GM21447 (cell line): ENCODE data around the gene YTHDF2.

ENCODE experiments used
- ATAC-seq: cut with Tn5 transposase; IDR thresholded peaks from one replicate; pipeline ENCODE4 v1.9.1; 2021; ENCODE audit not compliant: unreplicated experiment

YTHDF2 gene

DNA sequence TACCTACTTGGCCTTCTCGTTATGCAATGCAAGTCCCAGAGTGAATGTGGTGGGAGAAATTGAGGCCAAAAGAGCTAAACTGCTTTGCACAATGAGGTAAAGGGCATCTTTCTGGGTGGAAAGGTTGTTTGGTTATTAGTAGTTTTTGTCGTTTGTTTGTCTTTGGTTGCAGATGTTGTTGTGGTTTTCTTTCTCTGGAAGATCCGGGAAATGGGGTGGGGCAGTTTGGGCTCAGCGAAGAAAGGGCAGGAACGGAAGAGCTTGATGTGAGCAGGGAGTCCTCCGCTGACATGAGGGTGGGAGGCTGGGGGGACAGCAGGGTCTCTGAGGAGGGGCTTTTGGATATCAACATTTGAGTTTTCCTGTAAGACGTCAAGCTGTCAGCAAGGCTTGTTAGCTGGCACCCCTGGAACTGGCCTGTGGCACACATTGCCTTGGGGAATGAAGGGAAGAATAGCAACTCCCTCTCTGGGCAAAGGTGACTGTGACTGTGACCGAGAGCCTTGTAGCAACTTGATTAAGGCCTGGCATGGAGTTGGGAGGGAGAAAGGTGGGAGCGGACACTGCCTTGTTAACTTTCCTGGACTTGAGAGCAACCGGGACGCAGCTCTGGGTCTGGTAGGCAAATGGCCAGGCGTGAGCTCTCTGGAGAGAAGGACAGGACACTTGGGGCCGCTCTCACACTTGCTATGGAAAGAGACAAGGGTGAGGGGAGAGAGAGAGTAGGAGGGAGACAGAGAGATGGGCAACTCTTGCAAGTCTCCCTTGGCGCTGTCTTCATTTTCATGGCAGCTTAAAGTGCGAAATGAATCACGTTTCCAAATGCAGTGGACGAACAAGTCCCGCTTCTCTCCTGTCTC, 59.8 kb downstream of the YTHDF2 start:
- no peak for ATAC-seq

DNA sequence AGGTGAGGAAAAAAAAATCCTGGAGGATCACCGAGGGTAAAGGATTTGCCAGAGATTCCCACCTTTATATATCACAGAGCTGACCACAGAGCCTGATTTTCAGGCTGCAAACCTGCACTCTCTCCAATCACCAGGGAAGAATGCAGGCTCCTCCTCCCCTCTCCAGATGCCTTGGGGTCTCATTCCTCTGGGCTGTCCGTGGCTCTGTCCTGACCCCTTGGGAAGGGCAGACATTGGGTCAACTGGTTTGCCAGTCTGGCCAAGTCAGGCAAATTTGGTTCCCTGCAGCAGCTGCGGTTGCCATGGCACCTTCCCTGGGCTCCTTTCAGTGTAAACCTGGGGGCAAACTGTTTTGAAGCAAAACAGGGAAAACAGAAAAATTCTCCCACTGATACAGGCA, 63.6 kb downstream of the YTHDF2 start:
- no peak for ATAC-seq

DNA sequence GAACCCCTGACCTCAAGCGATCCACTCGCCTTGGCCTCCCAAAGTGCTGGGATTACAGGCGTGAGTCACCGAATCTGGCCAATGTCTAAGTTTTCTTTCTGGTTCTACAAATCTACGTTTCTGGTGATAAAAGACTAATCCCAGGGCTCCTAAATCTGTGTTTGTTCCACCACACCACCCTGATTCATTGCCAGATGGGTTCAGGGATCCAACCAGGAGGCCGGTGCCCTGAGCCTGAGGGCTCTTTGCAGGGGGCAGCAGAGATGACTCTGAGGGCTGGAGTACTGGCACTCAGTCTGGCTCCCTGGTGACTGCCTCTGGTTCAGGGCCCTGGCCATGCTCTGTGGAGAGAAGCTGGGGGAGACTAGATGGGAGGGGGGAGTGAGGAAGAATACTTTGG, 64.7 kb downstream of the YTHDF2 start:
- ATAC-seq: no peak

DNA sequence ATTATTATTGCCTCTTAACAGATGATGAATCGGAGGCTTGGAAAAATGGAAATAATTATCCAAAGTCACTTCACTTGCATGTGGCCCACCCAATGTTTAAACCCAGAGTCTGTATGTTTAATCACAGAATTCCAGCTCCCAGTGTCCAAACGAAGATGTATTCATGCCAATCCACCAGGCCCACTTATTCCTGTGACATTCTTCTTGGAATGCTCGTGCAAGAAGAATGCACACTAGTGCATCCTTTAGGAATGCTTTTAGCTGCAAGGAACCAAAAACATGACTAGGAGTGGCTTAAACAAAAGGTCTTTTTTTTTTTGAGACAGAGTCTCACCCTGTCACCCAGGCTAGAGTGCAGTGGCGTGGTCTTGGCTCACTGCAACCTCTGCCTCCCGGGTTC, 66.3 kb downstream of the YTHDF2 start:
- no peak for ATAC-seq

DNA sequence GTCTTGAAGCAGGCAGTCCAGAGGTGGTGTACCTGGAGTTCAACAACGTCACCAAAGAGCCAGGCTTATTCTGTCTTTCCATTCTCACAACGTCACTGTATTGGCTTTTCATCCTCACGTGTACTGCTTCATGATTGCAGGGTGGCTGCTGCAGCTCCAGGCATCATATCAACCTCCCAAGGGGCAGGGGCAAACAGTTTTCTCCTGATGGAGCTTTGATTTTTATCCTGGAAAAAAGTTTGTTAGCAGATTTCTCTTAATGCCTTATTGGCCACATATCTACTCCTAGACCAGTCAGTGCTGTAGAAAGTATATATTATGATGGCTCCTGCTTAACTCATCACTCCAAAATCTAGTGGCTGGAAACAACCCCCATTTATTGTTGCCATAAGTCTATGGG, 66.9 kb downstream of the YTHDF2 start:
- ATAC-seq: no peak

DNA sequence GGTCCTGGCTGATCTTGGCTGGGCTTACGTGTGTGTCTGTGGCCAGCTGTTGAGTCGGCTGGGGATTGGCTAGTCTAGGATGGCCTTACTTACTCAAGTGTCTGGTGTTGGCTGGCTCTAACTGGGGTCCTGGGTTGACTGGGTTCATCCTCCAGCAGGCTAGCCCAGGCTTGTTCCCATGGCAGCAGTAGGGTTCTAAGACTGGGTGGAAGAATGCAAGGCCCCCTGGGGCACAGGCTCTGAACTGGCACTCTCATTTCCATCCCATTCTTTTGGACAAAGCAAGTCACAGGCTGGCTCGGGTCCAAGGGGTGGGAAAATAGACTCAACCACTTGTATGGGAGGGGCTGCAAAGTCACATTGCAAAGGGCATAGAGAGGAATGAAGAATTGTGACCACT, 67.3 kb downstream of the YTHDF2 start:
- ATAC-seq: no peak

DNA sequence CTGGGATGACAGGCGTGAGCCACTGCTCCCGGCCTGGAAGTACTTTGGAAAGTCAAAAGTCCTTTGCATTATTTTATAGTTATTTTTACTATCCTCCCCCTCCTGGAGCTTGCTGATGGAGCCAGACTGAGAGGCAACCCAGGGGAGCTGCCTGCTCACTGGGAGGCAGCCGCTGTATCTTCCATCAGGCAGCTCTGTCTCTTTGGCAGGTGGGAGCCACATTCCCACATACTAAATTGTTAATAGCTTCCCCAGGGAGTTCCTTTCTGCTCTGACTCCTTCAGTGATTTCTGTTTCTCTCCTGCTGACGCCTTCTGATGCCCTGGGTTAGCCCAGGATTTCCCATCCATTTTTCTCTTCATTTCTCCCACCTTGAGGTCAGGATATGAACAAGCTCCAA, 70.3 kb downstream of the YTHDF2 start:
- ATAC-seq: no peak

DNA sequence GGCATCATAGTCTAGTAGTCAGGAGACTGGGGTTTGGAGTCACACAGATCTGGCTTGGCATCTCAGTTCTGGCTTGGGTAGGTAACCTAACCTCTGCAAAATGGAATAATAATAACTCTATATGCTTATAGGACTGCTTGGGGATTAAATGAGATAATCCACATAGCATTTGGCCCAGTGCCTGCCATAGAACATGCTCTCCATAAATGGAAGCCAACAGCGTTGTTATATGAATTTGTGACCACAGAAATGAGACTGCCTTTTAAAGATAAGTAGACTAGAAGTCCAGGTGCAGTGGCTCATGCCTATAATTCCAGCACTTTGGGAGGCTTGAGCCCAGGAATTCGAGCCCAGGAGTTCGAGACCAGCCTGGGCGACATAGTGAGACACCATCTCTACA, 71.2 kb downstream of the YTHDF2 start:
- ATAC-seq: no peak

DNA sequence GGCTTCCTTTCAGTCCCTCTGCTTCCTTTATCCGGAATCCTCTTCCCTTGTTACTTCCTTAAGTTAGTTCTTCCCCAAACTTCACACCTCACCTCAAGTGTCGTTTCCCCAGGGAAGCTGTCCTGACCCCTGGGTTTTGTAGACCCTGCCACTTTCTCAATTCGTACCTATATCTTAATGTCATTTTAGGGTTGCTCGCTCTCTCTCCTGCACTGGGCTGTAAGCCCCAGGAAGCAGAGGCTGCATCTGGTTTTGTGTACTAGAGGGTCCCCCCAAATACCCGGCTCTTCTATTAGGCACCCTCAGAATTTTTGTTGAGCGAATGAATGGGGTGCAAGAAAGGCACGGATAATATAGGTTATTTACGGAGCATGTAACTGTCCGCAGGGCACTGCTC, 74.6 kb downstream of the YTHDF2 start:
- ATAC-seq: no peak

DNA sequence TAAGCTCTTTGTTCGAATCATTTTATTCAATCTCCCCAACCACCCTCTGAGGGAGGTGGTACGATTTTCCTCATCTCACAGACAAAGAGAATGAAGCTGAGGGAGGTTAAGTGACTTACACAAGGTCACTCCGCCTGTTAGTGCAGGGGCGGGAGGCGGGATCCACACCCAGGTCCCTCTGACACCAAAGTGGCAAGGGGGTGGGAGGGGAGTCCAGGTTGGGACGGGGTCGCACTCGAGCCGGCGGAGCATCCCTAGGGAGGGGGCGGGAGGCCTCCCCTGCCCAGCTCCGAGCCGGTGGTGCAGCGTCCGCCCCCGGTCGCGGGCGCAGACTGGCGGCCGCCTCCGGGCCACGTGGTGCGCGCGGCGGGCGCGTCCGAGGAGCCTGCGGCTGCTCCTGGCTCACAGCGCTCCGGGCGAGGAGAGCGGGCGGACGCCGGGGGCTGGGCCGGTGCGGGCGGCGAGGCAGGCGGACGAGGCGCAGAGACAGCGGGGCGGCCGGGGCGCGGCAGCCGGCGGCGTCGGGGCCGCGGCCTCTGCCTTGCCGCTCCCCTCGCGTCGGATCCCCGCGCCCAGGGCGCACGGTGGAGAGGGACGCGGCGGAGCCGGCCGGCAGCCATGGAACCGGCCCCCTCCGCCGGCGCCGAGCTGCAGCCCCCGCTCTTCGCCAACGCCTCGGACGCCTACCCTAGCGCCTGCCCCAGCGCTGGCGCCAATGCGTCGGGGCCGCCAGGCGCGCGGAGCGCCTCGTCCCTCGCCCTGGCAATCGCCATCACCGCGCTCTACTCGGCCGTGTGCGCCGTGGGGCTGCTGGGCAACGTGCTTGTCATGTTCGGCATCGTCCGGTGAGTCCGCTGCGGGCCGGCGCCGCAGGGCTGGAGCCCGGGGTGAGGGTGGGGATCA, 75.3 kb downstream of the YTHDF2 start, which contains the start of gene OPRD1:
Gene OPRD1 (plus strand): TSS at position 405 of the 903 bp plus-strand sequence. CDS start 214 bp downstream, at position 619.
- ATAC-seq: no peak

DNA sequence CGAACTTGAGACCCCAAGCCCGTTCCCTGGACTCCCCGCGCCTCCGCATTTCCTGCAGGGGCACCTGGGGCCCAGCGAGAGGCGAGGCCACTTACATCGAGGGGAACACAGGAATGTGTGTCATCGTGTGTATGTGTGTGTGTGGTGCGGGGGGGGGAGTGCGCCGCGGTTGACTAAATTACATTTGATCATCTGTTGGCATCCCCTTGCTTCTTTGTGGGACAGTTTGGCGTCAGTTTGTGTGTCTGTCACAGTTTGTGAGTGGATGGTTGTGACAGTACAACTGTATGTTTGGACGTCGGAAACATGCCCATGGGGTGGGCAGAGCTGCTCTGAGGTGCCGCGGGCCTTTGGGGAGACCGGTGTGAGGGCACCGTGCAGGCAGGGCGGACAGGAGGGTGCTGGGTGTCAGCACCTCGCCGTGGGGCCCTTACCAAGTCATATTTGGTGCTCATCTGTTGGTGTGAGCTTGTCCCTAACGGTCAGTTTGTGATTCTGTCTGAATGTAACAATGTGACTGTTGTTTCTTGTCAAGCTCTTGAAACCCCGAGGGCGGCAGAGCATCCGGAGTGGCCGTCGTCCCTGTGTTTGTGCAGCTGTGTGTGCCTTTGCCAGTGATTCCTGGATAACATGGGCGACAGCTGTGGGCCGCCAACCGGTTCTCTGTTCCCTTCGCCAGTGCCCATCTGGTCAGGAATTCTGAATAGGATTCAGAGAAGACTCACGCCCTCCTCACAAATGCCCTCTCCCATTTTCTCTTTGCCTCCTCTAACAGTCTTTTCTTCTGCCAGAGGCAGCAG, 76.1 kb downstream of the YTHDF2 start:
- no peak for ATAC-seq

DNA sequence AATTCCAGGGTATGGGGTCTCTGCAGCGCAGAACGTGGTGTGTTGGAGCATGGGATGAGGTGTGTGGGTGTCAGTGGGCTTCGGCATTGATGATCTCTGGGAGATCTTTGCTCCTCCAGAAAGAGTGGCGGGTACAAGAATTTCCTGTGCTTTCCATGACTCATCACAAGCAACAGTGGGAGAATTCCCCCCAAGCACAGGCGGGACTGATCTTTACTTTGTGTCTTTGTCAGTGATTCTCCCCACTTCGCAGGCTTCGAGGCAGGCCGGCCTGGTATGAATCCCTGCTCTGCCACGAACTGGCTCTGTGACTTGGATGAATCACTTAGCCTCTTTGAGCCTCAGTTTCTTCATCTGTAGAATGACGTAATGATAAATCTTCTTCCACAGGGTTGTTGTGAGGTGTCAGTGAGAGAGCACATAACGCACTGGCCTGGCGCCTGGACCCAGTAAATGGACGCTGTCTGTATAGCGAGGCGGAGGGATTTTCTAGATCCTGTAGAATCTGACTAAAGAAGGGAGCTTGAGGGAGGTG, 77.3 kb downstream of the YTHDF2 start:
- ATAC-seq: no peak

DNA sequence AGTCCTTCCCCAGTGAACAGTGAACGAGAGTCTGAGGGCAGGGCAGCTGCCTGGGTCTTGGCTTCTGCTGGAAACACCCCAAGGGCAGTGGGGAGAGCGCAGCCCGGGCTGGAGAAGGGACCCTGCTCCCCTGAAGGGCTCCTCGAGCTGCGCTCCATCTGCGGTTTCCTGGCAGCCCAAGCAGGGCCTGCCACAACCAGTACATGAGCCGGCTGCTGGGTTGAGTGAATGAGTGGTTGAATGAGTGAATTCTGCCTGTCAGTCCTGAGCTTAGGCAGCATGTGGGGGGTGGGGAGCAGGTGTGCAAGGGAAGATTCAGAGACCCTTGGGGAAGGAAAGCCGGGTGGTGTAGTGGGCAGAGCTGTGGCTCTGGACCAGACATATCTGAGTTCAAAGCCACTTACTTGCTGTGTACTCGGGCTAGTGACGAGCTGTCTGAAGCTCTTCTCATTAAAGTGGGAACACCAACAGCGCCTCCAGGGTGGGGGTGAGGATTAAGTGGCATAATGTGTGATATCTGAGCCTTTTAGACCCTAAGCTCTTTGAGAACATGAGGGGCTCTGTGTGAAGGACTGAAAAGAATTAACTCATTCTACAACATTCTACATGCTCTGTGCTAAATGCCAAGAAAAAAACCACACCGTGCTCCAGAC, 78.9 kb downstream of the YTHDF2 start:
- ATAC-seq: no peak

DNA sequence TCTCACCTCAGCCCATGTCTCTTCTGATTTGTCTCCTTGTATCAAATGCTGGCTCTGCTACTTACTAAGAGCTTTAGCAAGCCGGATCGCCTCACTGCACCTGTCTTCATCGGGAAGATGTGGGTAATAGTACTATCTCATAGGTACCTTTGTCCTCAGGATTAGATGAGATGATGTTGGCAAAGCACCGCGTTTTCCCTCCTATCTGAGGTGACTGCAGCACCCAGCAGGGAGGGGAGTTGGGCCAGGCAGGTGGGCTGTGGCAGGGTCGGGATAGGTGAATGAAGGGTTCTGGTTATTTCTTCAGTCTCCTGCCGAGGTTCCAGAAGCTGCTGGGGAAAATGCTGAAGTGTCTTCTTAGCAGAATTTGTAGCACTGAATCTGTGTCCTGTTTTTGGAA, 80.4 kb downstream of the YTHDF2 start:
- ATAC-seq: no peak

DNA sequence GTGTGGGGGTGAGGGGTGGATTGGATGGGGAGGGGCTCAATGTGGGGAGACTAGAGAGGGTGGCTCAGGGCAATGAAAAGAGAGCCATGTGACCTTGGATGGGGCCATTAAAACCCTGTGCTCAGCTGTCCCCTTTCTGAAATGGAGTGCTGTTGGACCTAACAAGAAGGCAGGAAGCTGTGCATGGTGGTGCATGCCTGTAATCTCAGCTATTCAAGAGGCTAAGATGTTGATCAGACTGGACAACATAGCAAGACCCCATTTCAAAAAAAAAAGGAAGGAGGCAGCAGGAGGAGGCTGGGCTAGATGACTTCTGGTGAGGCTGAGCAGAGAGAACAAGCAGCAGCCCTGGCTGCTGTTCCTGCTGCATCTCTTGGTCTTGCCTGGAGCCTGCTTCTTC, 82.3 kb downstream of the YTHDF2 start:
- no peak for ATAC-seq
